ENCODE data around the gene LIMS2.

The LIMS2 gene

DNA sequence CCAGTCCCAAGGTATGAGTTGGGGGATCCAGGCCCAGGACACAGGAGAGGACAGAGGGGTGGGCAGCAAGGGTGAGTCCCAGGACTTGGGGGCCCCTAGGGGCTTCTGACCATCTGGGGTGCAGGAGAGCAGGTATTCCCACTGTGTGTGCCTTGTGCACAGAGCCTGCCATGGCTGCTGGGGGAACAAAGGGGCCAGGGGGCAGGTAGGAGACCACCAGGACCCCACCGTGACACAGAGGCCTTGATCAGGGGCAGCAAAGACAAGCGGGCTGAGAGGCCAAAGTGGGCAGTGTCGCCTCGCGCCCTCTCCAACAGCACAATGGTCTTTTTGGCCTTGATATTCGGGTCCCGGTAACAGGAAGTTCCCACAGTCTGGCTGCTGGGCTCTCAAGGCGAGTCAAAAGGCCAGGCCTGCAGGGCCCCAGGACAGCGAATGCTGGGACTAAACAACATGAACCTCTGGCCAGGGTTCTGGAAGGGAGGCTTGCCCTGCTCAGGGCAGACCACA, 41.7 kb downstream of the LIMS2 start:
- TF ChIP-seq, protein P1, sequence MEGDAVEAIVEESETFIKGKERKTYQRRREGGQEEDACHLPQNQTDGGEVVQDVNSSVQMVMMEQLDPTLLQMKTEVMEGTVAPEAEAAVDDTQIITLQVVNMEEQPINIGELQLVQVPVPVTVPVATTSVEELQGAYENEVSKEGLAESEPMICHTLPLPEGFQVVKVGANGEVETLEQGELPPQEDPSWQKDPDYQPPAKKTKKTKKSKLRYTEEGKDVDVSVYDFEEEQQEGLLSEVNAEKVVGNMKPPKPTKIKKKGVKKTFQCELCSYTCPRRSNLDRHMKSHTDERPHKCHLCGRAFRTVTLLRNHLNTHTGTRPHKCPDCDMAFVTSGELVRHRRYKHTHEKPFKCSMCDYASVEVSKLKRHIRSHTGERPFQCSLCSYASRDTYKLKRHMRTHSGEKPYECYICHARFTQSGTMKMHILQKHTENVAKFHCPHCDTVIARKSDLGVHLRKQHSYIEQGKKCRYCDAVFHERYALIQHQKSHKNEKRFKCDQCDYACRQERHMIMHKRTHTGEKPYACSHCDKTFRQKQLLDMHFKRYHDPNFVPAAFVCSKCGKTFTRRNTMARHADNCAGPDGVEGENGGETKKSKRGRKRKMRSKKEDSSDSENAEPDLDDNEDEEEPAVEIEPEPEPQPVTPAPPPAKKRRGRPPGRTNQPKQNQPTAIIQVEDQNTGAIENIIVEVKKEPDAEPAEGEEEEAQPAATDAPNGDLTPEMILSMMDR (IDR thresholded peaks at IDR 0.05): no peak

DNA sequence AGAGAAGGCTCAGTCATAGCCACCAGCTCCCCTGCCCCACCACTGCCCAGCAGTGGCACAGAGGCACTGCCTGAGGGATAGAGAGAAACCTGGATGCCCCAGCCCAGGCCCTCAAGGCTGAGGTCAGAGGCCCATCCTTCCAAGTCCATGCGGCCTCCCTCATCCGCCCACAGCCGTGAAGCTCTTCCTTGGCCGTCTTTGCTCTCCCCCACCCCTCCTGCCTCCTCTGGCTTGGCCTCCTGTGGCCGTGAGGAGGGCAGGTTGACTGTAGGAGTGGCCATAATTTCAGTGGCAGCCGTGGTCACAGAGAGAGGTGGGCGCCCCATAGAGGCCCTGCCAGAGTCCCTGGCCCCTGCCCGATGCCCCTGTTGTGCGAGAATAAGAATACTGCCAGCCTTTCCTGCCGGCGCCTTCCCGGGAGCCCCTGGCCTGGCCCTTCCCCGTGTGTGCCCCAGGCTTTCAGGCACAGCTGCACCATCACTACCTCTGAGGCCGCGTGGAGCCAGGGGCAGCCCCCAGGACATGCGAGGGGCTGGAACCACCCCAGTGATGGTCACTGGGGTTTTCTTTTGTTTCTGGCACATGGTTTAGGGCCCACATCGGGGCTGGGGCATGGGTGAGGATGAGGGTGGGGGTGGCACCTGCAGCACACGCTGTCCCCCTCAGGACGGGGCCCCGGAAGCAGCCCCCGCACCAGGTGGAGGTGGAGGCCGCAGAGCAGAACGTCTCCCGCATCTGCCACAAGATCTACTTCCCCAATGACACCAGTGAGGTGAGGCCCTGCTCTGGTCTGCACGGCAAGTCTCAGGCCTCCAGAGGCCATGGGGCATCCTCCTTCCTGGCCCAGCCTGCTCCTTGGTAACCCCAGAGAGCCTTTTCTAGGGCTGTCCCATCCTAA, 42.5 kb downstream of the LIMS2 start:
- TF ChIP-seq, protein P1 (IDR thresholded peaks at IDR 0.05): no peak

DNA sequence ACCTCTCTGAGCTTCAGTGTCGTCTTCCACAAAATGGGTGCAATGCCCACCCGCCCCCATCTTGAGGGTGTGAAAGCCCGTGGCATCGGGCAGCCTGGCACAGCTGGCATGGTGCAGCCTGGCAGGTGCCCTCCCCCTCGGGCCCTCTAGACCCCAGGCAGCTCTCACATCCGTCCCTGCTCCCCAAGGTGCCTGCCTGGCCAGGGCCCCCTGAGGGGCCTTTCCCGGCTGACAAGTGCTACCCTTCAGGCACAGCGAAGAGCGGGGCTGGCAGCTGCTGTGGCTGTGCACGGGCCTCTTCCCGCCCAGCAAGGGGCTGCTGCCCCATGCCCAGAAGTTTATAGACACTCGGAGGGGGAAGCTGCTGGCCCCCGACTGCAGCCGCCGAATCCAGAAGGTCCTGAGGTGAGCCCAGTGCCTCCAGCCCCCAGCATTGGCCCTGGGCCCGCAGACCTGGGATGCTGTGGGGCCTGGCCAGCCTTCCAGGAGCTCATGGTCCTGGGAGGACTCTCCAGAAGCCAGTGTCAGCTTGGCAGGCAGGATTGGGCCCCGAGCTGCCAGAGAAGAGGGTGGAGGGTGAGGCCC, 43.2 kb downstream of the LIMS2 start:
- TF ChIP-seq, protein P1 (IDR thresholded peaks at IDR 0.05): no peak

DNA sequence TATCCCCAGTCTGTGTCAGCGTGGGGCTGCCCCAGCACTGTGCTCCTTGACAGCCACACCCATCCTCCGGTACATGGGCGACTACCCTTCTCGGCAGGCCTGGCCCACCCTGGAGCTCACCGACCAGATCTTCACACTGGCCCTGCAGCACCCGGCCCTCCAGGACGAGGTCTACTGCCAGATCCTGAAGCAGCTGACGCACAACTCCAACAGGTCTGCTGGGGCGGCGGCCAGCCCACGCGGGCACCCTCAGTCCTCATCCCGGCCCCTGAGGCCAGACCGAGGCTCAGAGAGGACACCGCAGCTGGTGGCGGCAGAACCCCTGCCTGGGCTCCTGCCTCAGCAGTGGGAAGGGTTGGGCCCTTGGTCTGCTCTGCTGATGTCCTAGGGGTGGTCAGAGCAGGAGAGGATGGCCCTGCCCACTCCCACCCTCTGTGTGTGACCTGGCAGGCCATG, 43.8 kb downstream of the LIMS2 start:
- TF ChIP-seq, protein P1 (IDR thresholded peaks at IDR 0.05): no peak

DNA sequence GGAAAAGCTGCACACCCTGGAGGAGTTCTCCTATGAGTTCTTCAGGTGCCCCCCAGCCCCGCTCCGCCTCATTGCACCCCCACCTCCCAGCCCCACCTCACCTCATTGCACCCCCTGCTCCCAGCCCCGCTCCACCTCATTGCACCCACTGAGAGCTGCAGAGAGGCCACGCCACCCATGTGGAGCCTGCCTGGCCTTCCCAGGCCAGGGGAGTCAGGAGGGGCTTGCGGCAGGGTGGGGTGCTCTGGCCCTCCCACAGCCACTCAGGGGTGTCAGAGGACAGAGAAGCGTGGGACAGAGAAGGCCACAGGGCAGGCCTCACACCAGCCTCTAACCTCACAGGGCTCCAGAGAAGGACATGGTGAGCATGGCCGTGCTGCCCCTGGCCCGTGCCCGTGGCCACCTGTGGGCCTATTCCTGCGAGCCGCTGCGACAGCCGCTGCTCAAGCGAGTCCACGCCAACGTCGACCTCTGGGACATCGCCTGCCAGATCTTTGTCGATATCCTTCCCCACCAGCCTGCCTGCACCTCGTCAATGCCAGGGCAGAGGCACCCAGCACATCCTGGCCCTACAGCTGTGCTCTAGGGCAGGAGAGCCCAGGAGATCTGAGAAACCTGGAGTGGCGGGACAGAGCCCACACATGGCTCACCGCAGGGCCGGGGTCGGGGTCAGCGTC, 44.3 kb downstream of the LIMS2 start:
- TF ChIP-seq, protein P1 (IDR thresholded peaks at IDR 0.05): no peak

DNA sequence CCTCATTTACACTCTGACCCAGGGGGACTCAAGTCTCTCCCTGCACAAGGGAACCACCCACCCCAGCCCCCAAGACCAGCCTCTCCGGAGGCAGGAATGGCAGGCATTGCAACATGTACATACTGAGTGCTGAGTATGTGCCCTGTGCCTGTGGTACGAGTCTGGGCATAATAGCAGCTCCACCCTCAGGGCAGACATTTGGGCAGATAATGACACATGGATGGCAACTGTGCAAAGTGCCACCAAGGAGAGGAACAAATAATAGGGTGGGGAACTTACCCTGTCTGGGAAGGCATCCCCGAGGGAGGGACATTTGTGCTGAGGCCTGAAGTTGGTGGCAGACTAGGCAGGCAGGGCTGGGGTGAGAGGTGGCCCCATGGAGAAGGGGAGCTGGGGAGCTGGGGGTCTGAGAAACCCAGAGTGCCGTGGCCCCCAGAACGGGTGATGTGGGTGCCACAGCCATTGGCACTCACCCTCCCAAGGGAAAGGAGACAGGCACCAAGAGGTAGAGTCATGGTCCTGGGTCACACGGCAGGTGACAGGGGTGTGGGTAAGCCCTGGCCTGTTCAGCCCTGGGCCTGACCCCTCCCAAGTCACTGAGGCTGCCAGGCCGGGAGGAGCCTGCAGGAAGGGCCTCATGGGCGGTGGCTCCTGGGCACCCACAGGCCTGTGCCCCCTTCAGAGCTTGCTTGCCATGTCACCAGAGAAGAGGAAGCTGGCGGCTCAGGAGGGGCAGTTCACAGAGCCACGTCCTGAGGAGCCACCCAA, 45.0 kb downstream of the LIMS2 start:
- TF ChIP-seq, protein P1 (IDR thresholded peaks at IDR 0.05): no peak

DNA sequence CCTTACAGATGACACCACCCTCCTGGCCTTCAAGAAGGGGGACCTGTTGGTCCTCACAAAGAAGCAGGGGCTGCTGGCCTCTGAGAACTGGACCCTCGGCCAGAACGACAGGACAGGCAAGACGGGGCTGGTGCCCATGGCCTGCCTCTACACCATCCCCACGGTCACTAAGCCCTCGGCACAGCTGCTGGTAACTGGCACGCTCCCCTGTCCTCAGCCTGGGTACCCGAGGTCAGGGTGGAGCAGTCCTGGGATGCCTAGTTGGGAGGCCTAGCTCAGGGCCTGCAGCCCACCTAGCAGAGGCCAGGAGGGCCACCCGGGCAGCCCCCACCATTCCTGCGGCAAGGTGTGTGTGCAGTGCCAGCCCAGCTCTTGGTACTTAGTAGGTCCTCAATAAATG, 45.7 kb downstream of the LIMS2 start:
- TF ChIP-seq, protein P1 (IDR thresholded peaks at IDR 0.05): no peak
